Panc1 (cell line): ENCODE results near the gene HSF2BP.

Source experiments
- CTCF ChIP-seq: fragments of 450-650 bp; IDR thresholded peaks from 2 replicates; pipeline ENCODE4 v1.5.1; 2017; ENCODE audit warnings: mild to moderate bottlenecking
- REST ChIP-seq, 2 experiments: IDR thresholded peaks; 2 replicates each; pipeline ENCODE4 v1.6.1; 2011 to 2012; ENCODE audit warnings: low read depth in 2 of 2, control low read depth in 1 of 2, low read length in 1 of 2, mild to moderate bottlenecking in 1 of 2, moderate library complexity in 1 of 2; ENCODE audit not compliant: insufficient read depth in 1 of 2

GRCh38 chr21:43624339-43624738 is 34.9 kb downstream of the HSF2BP start:
- TF ChIP-seq CTCF (no peak), REST (IDR thresholded peaks at IDR 0.05; ENCODE audit: insufficient read depth in 1 of 2, low read depth in 2 of 2, low read length in 1 of 2) (no peak)
